HEK293T (cell line): ENCODE data around the gene NARS2.

Experiments used
- BHLHE40 ChIP-seq: fragments of 450-650 bp; IDR thresholded peaks from 2 replicates; pipeline ENCODE4 v1.6.1; 2016; ENCODE audit warnings: mild to moderate bottlenecking, moderate library complexity, borderline replicate concordance
- ELF4 ChIP-seq: fragments of 450-650 bp; IDR thresholded peaks from 2 replicates; pipeline ENCODE4 v1.6.1; 2017; ENCODE audit warnings: antibody characterized with exemption
- ZNF384 ChIP-seq: fragments of 450-650 bp; IDR thresholded peaks from 2 replicates; pipeline ENCODE4 v1.6.1; 2016

- TF ChIP-seq ELF4 (no peak), BHLHE40 (no peak), ZNF384 (no peak)
Measured at GRCh38 chr11:78539506-78539905, 35.2 kb downstream of the NARS2 start.
